GM23338 (cell line): ENCODE results near the gene RAB30. TPM values are rescaled to one million over a fixed set of nuclear protein-coding genes. Genes with fewer than 3 reads are reported as not detected.

Source experiments
- ATAC-seq: fragments of 200-7000 bp; cut with Tn5 transposase; 3 replicates; pipeline ENCODE4 v1.9.1; 2020
- DNase-seq: peaks from one replicate; pipeline ENCODE4 v3.0.0-alpha.2; 2015; ENCODE audit warnings: low spot score
- H2AFZ ChIP-seq: fragments of 200-600 bp; sonication (generic); 2 replicates; pipeline ENCODE4 v1.8.0; 2016; ENCODE audit warnings: antibody characterized with exemption, mild to moderate bottlenecking, moderate library complexity
- H3F3A ChIP-seq: fragments of 200-600 bp; sonication (generic); replicated peaks from 2 replicates; pipeline ENCODE4 v1.8.0; 2017; ENCODE audit warnings: antibody characterized with exemption, mixed run types, low read depth
- H3K27ac ChIP-seq: fragments of 200-600 bp; sonication (generic); 2 replicates; pipeline ENCODE4 v1.6.1; 2016; ENCODE audit warnings: low read depth
- H3K27me3 ChIP-seq: fragments of 200-600 bp; sonication (generic); 2 replicates; pipeline ENCODE4 v1.8.0; 2016; ENCODE audit warnings: mild to moderate bottlenecking, mixed run types, moderate library complexity; ENCODE audit not compliant: insufficient read depth
- H3K36me3 ChIP-seq: fragments of 200-600 bp; sonication (generic); 2 replicates; pipeline ENCODE4 v1.8.0; 2016; ENCODE audit warnings: mild to moderate bottlenecking; ENCODE audit not compliant: insufficient read depth
- H3K4me1 ChIP-seq: fragments of 200-600 bp; sonication (generic); 2 replicates; pipeline ENCODE4 v1.8.0; 2016; ENCODE audit warnings: mild to moderate bottlenecking, moderate library complexity; ENCODE audit not compliant: insufficient read depth
- H3K4me2 ChIP-seq: fragments of 200-600 bp; sonication (generic); 2 replicates; pipeline ENCODE4 v1.7.1; 2017; ENCODE audit warnings: mixed run types
- H3K4me3 ChIP-seq: fragments of 200-600 bp; sonication (generic); 2 replicates; pipeline ENCODE4 v1.6.1; 2016; ENCODE audit warnings: mixed run types
- H3K79me2 ChIP-seq: fragments of 200-600 bp; sonication (generic); replicated peaks from 2 replicates; pipeline ENCODE4 v1.8.0; 2017; ENCODE audit warnings: mild to moderate bottlenecking; ENCODE audit not compliant: insufficient read depth
- H3K9me2 ChIP-seq: fragments of 200-600 bp; sonication (generic); 2 replicates; pipeline ENCODE4 v1.8.0; 2017; ENCODE audit not compliant: insufficient read depth
- H4K20me1 ChIP-seq: fragments of 200-600 bp; sonication (generic); replicated peaks from 2 replicates; pipeline ENCODE4 v1.8.0; 2017; ENCODE audit warnings: mild to moderate bottlenecking; ENCODE audit not compliant: insufficient read depth
- H3K27ac Mint-ChIP-seq: 2 replicates; pipeline ENCODE4 v1.8.0; 2020; ENCODE audit warnings: inconsistent platforms, mild to moderate bottlenecking, moderate library complexity, mixed read lengths
- H3K27me3 Mint-ChIP-seq: 3 replicates; pipeline ENCODE4 v1.8.0; 2022; ENCODE audit warnings: low read depth, mild to moderate bottlenecking, moderate library complexity, mixed read lengths, inconsistent platforms; ENCODE audit not compliant: insufficient read depth, poor library complexity
- H3K36me3 Mint-ChIP-seq: 3 replicates; pipeline ENCODE4 v1.8.0; 2021; ENCODE audit warnings: low read depth, mild to moderate bottlenecking, inconsistent platforms, moderate library complexity, mixed read lengths
- H3K4me1 Mint-ChIP-seq: 3 replicates; pipeline ENCODE4 v1.8.0; 2020; ENCODE audit warnings: mild to moderate bottlenecking, inconsistent platforms, mixed read lengths
- H3K4me3 Mint-ChIP-seq: 3 replicates; pipeline ENCODE4 v1.8.0; 2021; ENCODE audit warnings: moderate library complexity, mild to moderate bottlenecking, inconsistent platforms, mixed read lengths
- H3K9me3 Mint-ChIP-seq: 3 replicates; pipeline ENCODE4 v1.8.0; 2020; ENCODE audit warnings: moderate library complexity, mild to moderate bottlenecking, inconsistent platforms, mixed read lengths
- CREB1 ChIP-seq: fragments of 250-450 bp; sonication (Bioruptor Pico); IDR thresholded peaks from 2 replicates; pipeline ENCODE4 v1.5.0; 2020; ENCODE audit warnings: low read depth, mild to moderate bottlenecking, moderate library complexity
- ETS1 ChIP-seq: IDR thresholded peaks from 2 replicates; pipeline ENCODE4 v1.6.1; 2016; ENCODE audit warnings: antibody characterized with exemption
- EZH2 ChIP-seq: fragments of 200-600 bp; sonication (generic); IDR thresholded peaks from one replicate; pipeline ENCODE4 v1.8.0; 2017; ENCODE audit warnings: antibody characterized with exemption, mild to moderate bottlenecking, low read depth; ENCODE audit not compliant: unreplicated experiment
- EZH2phosphoT487 ChIP-seq: fragments of 200-600 bp; sonication (generic); IDR thresholded peaks from one replicate; pipeline ENCODE4 v1.8.1; 2018; ENCODE audit warnings: antibody characterized with exemption; ENCODE audit not compliant: unreplicated experiment
- NANOG ChIP-seq: IDR thresholded peaks from 2 replicates; pipeline ENCODE4 v1.6.1; 2016; ENCODE audit warnings: antibody characterized with exemption, borderline replicate concordance
- POLR2AphosphoS5 ChIP-seq: IDR thresholded peaks from 2 replicates; pipeline ENCODE4 v1.6.1; 2016; ENCODE audit warnings: antibody characterized with exemption, low read depth
- REST ChIP-seq: IDR thresholded peaks from one replicate; pipeline ENCODE4 v1.6.1; 2018; ENCODE audit warnings: antibody characterized with exemption; ENCODE audit not compliant: unreplicated experiment
- STAT1 ChIP-seq: IDR thresholded peaks from one replicate; pipeline ENCODE4 v1.6.1; 2016; ENCODE audit warnings: antibody characterized with exemption; ENCODE audit not compliant: unreplicated experiment
- ZNF114 ChIP-seq: fragments of 250-450 bp; sonication (Bioruptor Pico); IDR thresholded peaks from 2 replicates; pipeline ENCODE4 v1.5.0; 2020; ENCODE audit warnings: mild to moderate bottlenecking, moderate library complexity
- ZNF331 ChIP-seq: fragments of 250-450 bp; sonication (Bioruptor Pico); IDR thresholded peaks from 2 replicates; pipeline ENCODE4 v1.5.0; 2020; ENCODE audit warnings: low read depth, mild to moderate bottlenecking, moderate library complexity
- polyA plus RNA-seq: library from polyadenylated mRNA; unstranded; fragments of >200 nt; fragmentation: Nextera tagmentation; extraction: Ambion mirVana; gene quantifications from 2 replicates; pipeline ENCODE4 v1.2.1, GENCODE V29; 2016
- total RNA-seq: library from RNA; depleted of rRNA; stranded (reverse); fragments of >200 nt; shearing (Covaris generic); gene quantifications from 2 replicates; pipeline ENCODE4 v1.2.3, GENCODE V29; 2014

Gene RAB30
- total and polyA plus RNA-seq, 2 experiments from 2014 or later: 3.3 to 6.6 TPM

- peaks cover 30% of the 10 kb centered on the region for H3K36me3 Mint-ChIP-seq
- peaks cover 20% of the 10 kb centered on the region for H4K20me1 ChIP-seq
- no peaks in the 10 kb centered on the region for H3F3A ChIP-seq
- no peaks in the 10 kb centered on the region for H3K9me3 Mint-ChIP-seq
- no peaks in the 10 kb centered on the region for H3K9me2 ChIP-seq
- peaks cover 18% of the 10 kb centered on the region; the same call in 1 of the 2 replicates for H3K36me3 ChIP-seq
- no peaks in the 10 kb centered on the region for H3K27me3 ChIP-seq
- no peak overlapping the region for H3K4me3 Mint-ChIP-seq
- H3K4me3 ChIP-seq: peak overlapping the region; percentile 84
- H3K27me3 Mint-ChIP-seq: peaks cover 7% of the 10 kb centered on the region
- peaks cover 35% of the 10 kb centered on the region for H3K79me2 ChIP-seq
- DNase-seq: no peak
- H3K4me1 Mint-ChIP-seq: peaks cover 12% of the 10 kb centered on the region
- no peak overlapping the region for H3K27ac Mint-ChIP-seq
- no peak overlapping the region for H2AFZ ChIP-seq
- ATAC-seq: no peak
- H3K4me1 ChIP-seq: peaks cover 21% of the 10 kb centered on the region
- H3K4me2 ChIP-seq: peak overlapping the region; percentile 95
- TF ChIP-seq STAT1: no peak
- no peak for TF ChIP-seq EZH2
- no peak for TF ChIP-seq ZNF114
- no peak for TF ChIP-seq EZH2phosphoT487
- TF ChIP-seq CREB1 (CRISPR knock-in tag): no peak
- H3K27ac ChIP-seq: 0 out of 2 replicates have a peak overlapping the region, but pooled peaks have one; percentile 7
Observed at GRCh38 chr11:83073258-83073657, 1.6 kb upstream of the RAB30 start.

- Mint-ChIP-seq H3K27ac (no peak overlapping the region), H3K27me3 (peaks cover 7% of the 10 kb centered on the region), H3K36me3 (peaks cover 28% of the 10 kb centered on the region), H3K4me1 (peaks cover 12% of the 10 kb centered on the region), H3K9me3 (no peaks in the 10 kb centered on the region), H3K4me3 (no peak overlapping the region)
- Histone ChIP-seq H3K36me3 (peaks cover 14% of the 10 kb centered on the region; the same call in 1 of the 2 replicates), H4K20me1 (peaks cover 14% of the 10 kb centered on the region; the same call in 1 of the 2 replicates), H3K4me1 (peaks cover 21% of the 10 kb centered on the region), H3K4me2 (peak overlapping the region; percentile 95), H3F3A (no peaks in the 10 kb centered on the region), H3K27me3 (no peaks in the 10 kb centered on the region), H2AFZ (peak overlapping the region; percentile 1; the same call in 1 of the 2 replicates), H3K27ac (peak overlapping the region; percentile 91), H3K79me2 (peaks cover 41% of the 10 kb centered on the region), H3K9me2 (no peaks in the 10 kb centered on the region), H3K4me3 (peak overlapping the region; percentile 84)
- DNase-seq: peak; percentile 15
- TF ChIP-seq POLR2AphosphoS5: no peak
- no peak for ATAC-seq
Observed at GRCh38 chr11:83072350-83073242, 899 bp upstream of the RAB30 start.

GRCh38 chr11:83070731-83071566 lies 748 bp downstream of the RAB30 start:
- peaks cover 12% of the 10 kb centered on the region for H3K4me1 Mint-ChIP-seq
- H3K4me3 Mint-ChIP-seq: no peak overlapping the region
- H3K27me3 ChIP-seq: no peaks in the 10 kb centered on the region
- no peaks in the 10 kb centered on the region for H3K9me3 Mint-ChIP-seq
- peaks cover 10% of the 10 kb centered on the region; the same call in 1 of the 2 replicates for H3K36me3 ChIP-seq
- peaks cover 54% of the 10 kb centered on the region for H3K79me2 ChIP-seq
- DNase-seq (peak; percentile 57), ATAC-seq (peak; percentile 31)
- H3K4me2 ChIP-seq: peak overlapping the region; percentile 90
- H3K4me1 ChIP-seq: peaks cover 21% of the 10 kb centered on the region
- peaks cover 7% of the 10 kb centered on the region for H3K27me3 Mint-ChIP-seq
- 0 out of 2 replicates have a peak, but pooled peaks cover 7% of the 10 kb centered on the region for H4K20me1 ChIP-seq
- peak overlapping the region; percentile 63; the same call in 1 of the 2 replicates for H3K27ac ChIP-seq
- H3K4me3 ChIP-seq: peak overlapping the region; percentile 84
- H3K9me2 ChIP-seq: no peaks in the 10 kb centered on the region
- no peaks in the 10 kb centered on the region for H3F3A ChIP-seq
- peak overlapping the region; percentile 15 for H2AFZ ChIP-seq
- H3K36me3 Mint-ChIP-seq: peaks cover 24% of the 10 kb centered on the region
- H3K27ac Mint-ChIP-seq: no peak overlapping the region
- TF ChIP-seq ETS1 (no peak), POLR2AphosphoS5 (no peak), STAT1 (no peak), ZNF331 (CRISPR knock-in tag) (no peak), REST (no peak), EZH2phosphoT487 (no peak), NANOG (no peak)
